Neural cell (in vitro differentiated cells): Measurements from ENCODE around the gene SYK.

Experiments
- CTCF ChIP-seq: fragments of 450-650 bp; IDR thresholded peaks from 2 replicates; pipeline ENCODE4 v1.5.1; 2014; ENCODE audit warnings: antibody characterized with exemption, mild to moderate bottlenecking, moderate library complexity; ENCODE audit not compliant: poor library complexity, severe bottlenecking
- EP300 ChIP-seq: fragments of 450-650 bp; conservative IDR thresholded peaks from 2 replicates; pipeline ENCODE4 v1.6.1; 2014; ENCODE audit warnings: antibody characterized with exemption, mild to moderate bottlenecking, moderate library complexity; ENCODE audit not compliant: poor library complexity, severe bottlenecking
- EZH2 ChIP-seq: fragments of 200-600, 300-800 bp; shearing (Covaris generic), sonication (generic); IDR thresholded peaks from 2 replicates; pipeline ENCODE4 v1.6.1; 2014; ENCODE audit warnings: antibody characterized with exemption, low read length, borderline replicate concordance, mild to moderate bottlenecking; ENCODE audit not compliant: insufficient read depth, poor library complexity, severe bottlenecking
- MXI1 ChIP-seq: fragments of 450-650 bp; conservative IDR thresholded peaks from 2 replicates; pipeline ENCODE4 v1.6.1; 2014; ENCODE audit warnings: antibody characterized with exemption, mild to moderate bottlenecking; ENCODE audit not compliant: poor library complexity, severe bottlenecking
- POLR2AphosphoS5 ChIP-seq: IDR thresholded peaks from 2 replicates; pipeline ENCODE4 v1.6.1; 2012
- RAD21 ChIP-seq: fragments of 450-650 bp; conservative IDR thresholded peaks from 2 replicates; pipeline ENCODE4 v1.6.1; 2014; ENCODE audit warnings: antibody characterized with exemption, mild to moderate bottlenecking, moderate library complexity
- REST ChIP-seq: IDR thresholded peaks from 2 replicates; pipeline ENCODE4 v1.6.1; 2012; ENCODE audit warnings: borderline replicate concordance
- SMC3 ChIP-seq: fragments of 450-650 bp; conservative IDR thresholded peaks from 2 replicates; pipeline ENCODE4 v1.6.1; 2014; ENCODE audit warnings: antibody characterized with exemption, mild to moderate bottlenecking, moderate library complexity; ENCODE audit not compliant: poor library complexity
- TAF1 ChIP-seq: IDR thresholded peaks from 2 replicates; pipeline ENCODE4 v1.6.1; 2012; ENCODE audit warnings: low read depth

- TF ChIP-seq CTCF = no peak
- TF ChIP-seq POLR2AphosphoS5 = no peak
- TF ChIP-seq EZH2 = no peak
- no peak for TF ChIP-seq EP300
- TF ChIP-seq RAD21 = no peak
- no peak for TF ChIP-seq TAF1
- TF ChIP-seq MXI1 = no peak
- no peak for TF ChIP-seq REST
- TF ChIP-seq SMC3 = no peak
Observed at GRCh38 chr9:90940280-90940679, 138.7 kb downstream of the SYK start.
